Measurements from ENCODE around the gene SYCE3. TPM values are rescaled to one million over a fixed set of nuclear protein-coding genes. Genes with fewer than 3 reads are reported as not detected.

SYCE3 gene
- total RNA-seq, 1 donor from 2014 or later = not detected

DNA sequence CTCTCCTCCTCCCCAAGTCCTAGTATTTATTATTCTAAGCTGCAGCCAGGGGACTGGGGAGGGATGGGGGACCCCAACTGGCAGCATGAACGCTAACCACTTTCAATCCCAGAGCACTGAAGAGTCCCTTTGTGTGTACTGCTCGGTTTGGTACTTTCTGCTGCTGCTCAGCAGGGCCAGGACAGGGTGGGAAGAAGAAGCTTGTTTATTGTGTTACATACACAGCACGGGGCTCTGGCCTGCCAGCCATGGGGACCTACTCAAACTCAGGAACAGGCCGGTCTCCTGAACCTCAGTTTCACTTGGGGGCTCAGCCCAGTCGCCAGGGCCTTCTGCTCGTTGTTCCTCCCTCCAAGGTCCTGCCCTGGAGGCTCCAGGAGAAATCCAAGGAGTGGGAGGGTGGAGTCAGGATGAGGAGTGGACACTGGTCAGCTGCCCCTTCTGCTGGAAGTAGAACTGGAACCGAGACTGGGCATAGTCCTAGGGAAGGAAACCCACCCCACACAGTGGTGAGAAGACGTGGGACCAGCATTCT lies 16.1 kb upstream of the SYCE3 start:
- intact Hi-C loops (cut with DNase I) = no loop called here
- ATAC-seq = no peak
- DNase-seq (ENCODE audit: low spot score) = no peak

- ATAC-seq = no peak
- DNase-seq (ENCODE audit: low spot score) = no peak
- intact Hi-C loops (cut with DNase I) = no loop called here
These were observed 15.5 kb upstream of the SYCE3 start, which contains the start of gene CPT1B for GRCh38 chr22:50577987-50578775. Gene CPT1B (minus strand): TSS chr22:50578427. CDS start chr22:50577915, 512 bp downstream.

DNA sequence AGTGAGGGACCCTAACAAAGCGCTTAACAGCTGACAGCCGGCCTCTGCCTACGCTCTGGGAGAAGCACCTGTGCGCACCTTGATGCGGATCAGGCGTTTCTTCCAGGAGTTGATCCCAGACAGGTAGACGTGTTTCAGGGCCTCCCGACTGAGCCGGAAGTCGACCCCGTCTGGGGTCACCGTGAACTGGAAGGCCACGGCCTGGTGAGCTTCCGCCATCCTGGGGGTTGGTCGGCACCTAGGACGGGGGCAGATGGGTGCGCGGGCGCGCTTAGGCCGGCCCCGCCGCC lies 14.9 kb upstream of the SYCE3 start:
- intact Hi-C loops (cut with DNase I) = no loop called here
- ATAC-seq (no peak), DNase-seq (ENCODE audit: low spot score) (no peak)

- ATAC-seq = no peak
- no peak for DNase-seq (ENCODE audit: low spot score)
- intact Hi-C loops (cut with DNase I) = no loop called here
These were observed 14.3 kb upstream of the SYCE3 start for GRCh38 chr22:50576806-50577696.

- ATAC-seq = no peak
- DNase-seq (ENCODE audit: low spot score) = no peak
- intact Hi-C loops (cut with DNase I) = no loop called here
These were observed 13.4 kb upstream of the SYCE3 start for GRCh38 chr22:50576070-50576469.

GRCh38 chr22:50575426-50575941 lies 12.8 kb upstream of the SYCE3 start:
- ATAC-seq (no peak), DNase-seq (ENCODE audit: low spot score) (no peak)
- intact Hi-C loops (cut with DNase I) = no loop called here

- ATAC-seq (no peak), DNase-seq (ENCODE audit: low spot score) (no peak)
- intact Hi-C loops (cut with DNase I) = no loop called here
These were observed 11.7 kb upstream of the SYCE3 start for GRCh38 chr22:50574383-50574755.

DNA sequence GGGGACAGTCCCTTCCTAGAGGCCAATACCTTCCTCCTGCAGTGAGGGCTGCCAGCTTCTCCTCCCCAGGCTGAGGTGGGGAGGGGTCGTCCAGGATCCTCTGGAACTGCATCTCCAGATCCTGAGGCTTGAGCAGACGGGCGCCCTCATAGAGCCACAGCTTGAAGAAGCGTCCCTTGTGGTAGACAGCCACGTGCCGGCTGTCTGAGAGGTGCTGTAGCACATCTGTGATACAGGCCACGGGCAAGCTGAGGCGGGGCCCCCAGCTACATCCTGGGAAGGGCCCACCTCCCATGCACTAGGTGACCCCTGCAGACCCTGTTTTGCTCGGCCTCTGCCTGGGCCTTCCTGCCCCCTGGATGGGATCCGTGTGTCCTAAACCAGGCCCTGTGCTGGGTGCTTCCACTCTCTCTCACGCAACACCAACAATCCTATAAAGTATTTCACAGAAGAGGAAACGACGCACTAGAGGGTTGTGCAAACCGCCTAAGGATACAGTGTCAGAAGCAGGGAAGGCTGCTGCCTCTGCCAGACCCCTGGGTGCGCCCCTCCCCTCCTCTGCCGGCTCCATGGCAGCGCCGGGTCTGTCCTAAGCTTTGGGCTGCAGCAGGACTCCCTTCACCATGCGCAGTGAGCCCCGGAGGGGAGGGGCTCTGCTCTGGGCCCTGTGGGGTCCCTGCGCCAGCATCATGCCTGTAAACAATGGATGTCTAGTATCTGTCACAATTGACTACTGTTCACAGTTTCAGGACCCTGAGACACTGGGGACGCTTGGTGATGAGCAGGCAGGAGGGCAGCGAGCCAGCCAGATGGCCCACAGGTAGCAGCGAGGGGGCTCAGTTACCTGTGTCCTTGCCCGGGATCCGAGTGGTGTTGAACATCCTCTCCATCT lies 11.0 kb upstream of the SYCE3 start:
- ATAC-seq = no peak
- intact Hi-C loops (cut with DNase I) = no loop called here
- DNase-seq (ENCODE audit: low spot score) = no peak

DNA sequence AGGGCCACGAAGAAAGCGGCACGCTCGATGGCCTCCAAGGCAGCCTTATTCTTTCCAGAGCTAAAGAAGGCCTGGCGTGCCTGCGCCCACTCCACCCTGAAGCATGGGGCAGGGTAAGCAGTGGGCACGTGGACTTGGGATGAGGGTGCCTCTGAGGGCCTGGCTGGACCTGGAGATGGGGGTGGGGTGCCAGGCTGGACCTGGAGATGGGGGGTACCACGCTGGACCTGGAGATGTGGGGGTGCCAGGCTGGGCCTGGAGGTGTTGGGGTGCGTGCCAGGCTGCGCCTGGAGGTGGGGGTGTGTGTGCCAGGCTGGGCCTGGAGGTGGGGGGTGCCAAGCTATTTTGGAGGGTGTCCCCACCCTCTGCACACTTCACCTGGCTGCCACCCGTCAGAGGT lies 10.2 kb upstream of the SYCE3 start:
- DNase-seq (ENCODE audit: low spot score) (no peak), ATAC-seq (no peak)
- intact Hi-C loops (cut with DNase I) = no loop called here

DNA sequence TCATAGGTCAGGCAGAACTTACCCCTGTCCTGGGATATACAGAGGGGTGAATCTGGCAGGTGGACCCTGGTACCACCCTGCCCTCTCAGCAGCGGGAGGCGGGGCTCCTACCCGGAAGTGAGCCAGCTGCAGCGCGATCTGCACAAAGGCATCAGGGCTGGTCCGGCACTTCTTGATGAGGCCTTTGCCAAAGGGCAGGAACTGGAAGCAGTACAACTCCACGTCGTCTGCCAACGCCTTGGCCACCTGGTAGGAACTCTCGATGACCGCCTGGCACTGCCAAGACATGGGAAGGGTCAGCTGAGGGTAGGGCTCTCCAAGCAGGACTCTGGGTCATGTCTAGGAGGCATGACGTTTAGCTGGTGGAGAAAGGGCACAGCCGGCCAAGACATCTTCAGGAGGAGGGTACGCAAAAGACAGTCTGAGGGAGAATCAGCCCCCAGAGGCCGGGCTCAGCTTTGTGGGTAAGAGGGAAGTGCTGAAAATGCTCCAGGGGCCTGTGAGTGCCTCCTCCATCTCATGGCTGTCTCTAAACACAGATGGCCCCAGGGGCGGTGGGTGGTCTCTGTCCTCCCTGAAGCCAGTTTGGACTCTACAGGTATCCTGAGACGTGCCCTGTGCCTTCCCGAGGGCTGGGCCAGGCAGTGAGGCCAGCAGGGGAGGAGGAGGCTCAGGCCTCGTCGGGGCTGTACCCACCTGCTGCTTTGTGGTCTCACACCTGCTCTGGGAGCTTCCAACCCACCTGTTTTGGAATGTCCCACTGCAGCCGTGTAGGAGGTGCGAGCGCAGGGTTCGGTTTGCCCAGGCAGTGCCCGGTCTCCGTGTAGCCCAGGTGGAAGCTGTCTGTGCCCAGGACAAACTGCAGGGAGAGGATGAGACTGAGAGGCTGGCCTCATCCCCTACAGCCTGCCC lies 8.8 kb upstream of the SYCE3 start:
- ATAC-seq (no peak), DNase-seq (ENCODE audit: low spot score) (no peak)
- intact Hi-C loops (cut with DNase I) = no loop called here

GRCh38 chr22:50570861-50571260 lies 8.1 kb upstream of the SYCE3 start:
- ATAC-seq = no peak
- intact Hi-C loops (cut with DNase I) = no loop called here

GRCh38 chr22:50569896-50570535 lies 7.3 kb upstream of the SYCE3 start:
- no peak for DNase-seq (ENCODE audit: low spot score)
- ATAC-seq = no peak
- intact Hi-C loops (cut with DNase I) = no loop called here

More at GRCh38 chr22:50570861-50571260, 8.1 kb upstream of the SYCE3 start:
- DNase-seq (ENCODE audit: low spot score) = no peak

DNA sequence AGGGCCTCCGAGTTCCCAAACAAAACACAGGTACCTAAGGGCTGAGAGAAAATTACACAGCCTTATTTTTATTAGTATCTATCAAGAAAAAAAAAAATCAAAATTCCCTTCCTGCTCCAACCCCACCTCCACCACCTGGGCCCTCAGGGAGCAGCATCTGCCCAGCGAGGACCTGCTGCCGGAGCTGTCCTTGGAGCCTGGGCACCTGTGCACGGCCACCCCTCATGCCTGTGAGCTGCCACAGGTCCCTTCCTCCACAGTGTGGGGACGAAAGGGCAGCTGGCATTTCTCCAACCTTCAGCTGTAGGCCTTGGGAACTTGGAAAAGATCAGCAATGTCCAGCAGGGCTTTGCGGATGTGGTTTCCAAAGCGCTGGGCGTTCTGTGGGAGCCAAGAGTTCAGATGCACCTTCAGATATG lies 6.3 kb upstream of the SYCE3 start:
- ATAC-seq (no peak), DNase-seq (ENCODE audit: low spot score) (no peak)
- intact Hi-C loops (cut with DNase I) = no loop called here

DNA sequence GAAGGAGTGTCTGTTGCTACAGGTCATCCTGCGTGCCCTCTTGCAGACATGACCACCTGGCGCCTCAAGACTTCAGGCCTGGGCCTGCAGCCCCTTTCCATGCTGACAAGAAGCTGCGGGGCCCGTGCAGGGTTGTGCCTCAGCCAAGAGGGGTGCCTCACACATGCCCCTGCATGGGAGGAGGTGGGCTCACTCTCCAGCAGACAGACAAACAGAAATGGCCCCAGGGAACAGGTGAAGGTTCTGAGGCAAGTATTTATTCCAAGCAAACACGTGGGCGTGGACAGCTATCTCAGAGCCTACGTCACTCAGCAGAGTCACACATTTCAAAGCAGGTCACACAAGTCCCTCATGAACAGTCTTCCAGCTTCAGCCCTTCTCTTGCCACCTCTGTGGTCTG lies 5.9 kb upstream of the SYCE3 start:
- ATAC-seq (no peak), DNase-seq (ENCODE audit: low spot score) (no peak)
- intact Hi-C loops (cut with DNase I) = no loop called here

- peak; percentile 49 for DNase-seq (ENCODE audit: low spot score)
- intact Hi-C loops (cut with DNase I) = no loop called here
- ATAC-seq = no peak
These were observed 5.1 kb upstream of the SYCE3 start for GRCh38 chr22:50567721-50568252.

GRCh38 chr22:50564289-50564688 lies 1.6 kb upstream of the SYCE3 start:
- DNase-seq (ENCODE audit: low spot score) (no peak), ATAC-seq (no peak)
- intact Hi-C loops (cut with DNase I) = no loop called here

DNA sequence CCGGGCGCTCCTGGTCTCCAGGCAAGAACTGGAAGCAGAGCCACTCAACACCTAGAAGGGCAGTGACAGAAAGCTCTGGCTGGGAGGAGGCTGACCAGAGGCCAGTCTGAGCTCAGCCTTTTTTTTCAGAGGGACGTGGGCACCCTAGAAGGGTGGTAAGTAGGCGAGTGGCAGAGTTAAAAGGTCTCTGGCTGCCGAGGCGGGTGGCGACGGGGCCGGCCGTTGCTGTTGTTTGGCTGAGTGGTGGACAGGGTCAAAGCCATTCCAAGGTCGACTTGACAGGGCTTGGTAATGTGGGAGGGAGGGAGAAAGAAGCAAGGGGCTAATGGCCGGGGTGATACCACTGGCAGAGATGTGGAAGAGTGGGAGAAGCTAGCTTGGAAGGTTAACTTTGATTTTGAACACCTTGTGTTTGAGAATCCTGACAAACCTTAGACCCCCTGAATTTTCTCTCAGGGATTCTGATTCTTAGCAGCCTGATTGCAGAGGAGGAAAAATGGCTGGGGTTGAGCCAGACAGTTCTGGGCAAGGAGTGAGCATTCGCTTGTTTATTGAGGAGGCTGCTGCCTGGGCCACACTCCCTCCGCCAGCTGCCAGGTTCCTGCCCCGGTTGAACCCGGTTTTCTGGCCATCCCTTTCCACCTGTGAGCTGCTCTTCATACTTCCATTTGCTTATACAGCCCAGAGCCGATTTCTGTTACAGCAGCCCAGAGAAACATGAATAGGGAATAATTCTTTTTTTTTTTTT lies 868 bp upstream of the SYCE3 start:
- DNase-seq (ENCODE audit: low spot score) (no peak), ATAC-seq (peak; percentile 23)
- intact Hi-C loops (cut with DNase I) = no loop called here

All from sciatic nerve (tissue), 2 donors.